ENCODE results near the gene BLTP2. TPM values are rescaled to one million over a fixed set of nuclear protein-coding genes. Genes with fewer than 3 reads are reported as not detected.
A peak's percentile ranks its signal among the peaks of the same experiment; 100 is the strongest.

BLTP2 gene
- total RNA-seq, 3 donors from 2014 or later = 131 to 159 (median 134) TPM

DNA sequence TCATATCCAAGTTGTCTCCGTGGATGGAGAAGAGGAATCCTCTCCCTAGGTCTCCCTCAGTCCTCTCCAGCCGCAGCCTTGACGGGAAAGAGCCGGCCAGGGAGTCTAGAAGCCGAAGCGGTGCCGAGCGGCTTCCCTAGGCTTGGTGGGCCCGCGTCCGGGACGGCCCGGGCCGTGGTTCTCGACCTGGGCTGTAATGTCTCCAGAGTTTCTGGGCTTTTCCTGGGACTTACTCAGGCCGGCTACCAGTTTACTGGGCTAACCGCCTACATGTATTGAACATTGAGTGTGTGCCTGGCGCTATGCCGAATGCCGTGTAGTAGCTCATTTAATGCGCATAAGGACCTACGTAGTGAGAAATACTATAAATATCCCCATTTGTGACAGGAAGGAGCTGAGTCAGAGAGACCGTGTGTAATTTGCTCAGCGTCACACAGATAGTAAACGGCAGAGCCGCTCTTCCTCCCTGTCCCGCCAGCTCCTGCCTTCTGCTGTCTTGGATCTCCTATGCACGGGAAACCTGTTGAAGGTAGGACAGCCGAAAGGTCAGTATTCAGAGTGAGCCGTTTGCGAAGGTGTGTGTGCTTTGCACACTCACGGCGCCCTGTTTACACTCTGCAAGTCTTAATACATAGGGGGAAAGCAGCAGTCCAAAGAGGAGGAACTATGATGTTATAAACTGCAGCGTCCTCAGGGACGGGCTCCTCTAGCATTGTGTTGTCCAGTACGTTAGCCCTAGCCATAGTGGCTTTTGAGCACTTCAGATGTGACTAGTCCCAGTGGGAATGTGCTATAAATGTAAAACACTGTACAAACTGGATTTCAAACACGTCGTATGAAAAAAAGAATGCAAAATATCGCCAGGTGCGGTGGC is 45.4 kb downstream of the BLTP2 start:
- TF ChIP-seq CTCF (IDR thresholded peaks at IDR 0.05) = no peak
- Histone ChIP-seq H3K36me3 (ENCODE audit: low read depth) (no peaks in the 10 kb centered on the region), H3K4me3 (peak overlapping the region; percentile 19), H3K9me3 (no peaks in the 10 kb centered on the region), H3K4me1 (ENCODE audit: low read depth) (peaks cover 18% of the 10 kb centered on the region)
- ATAC-seq (peak; percentile 81), DNase-seq (peak; percentile 69 to 77 (median 73))
- intact Hi-C loops (cut with DNase I, micrococcal nuclease) = no loop called here

DNA sequence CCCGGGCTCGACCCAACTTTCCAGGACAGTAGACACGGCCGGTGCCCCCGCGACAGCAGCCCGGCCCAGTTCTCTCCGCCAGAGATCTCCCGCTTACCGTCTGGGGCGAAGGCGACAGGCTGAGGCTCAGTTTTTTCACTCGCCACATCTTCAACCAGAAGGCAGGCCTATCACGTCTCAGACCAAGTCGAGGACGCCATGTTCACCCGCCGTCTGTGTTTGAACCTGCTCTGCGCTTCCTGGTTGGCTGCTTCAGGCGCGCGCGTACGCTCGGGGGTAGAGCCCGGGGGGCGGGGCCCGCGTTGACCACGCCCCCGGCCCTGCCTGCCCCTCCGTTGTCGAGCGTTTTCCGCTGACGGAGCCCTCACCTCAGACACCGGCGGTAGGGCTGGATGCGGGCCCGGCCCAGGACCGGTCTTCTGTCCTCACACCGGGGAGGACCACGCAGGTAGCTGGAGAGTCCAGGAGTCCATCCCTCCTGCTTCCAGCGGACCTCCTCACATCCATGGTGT is 46.1 kb downstream of the BLTP2 start, which contains the start of gene SPAG5:
Gene SPAG5, minus strand, starts transcription at position 227 of the 512 bp plus-strand sequence. Its CDS starts 79 bp downstream, at position 148.
- intact Hi-C loops (cut with DNase I, micrococcal nuclease) = no loop called here
- H3K4me1 ChIP-seq (ENCODE audit: low read depth) = peaks cover 18% of the 10 kb centered on the region
- peak; percentile 95 to 96 (median 96) for DNase-seq
- H3K9me3 ChIP-seq = no peaks in the 10 kb centered on the region
- H3K36me3 ChIP-seq (ENCODE audit: low read depth) = no peaks in the 10 kb centered on the region
- peak; percentile 97 for ATAC-seq
- no peak for TF ChIP-seq CTCF (IDR thresholded peaks at IDR 0.05)
- peak within 1 kb of the TSS; percentile 19 for H3K4me3 ChIP-seq

GRCh38 chr17:28598389-28598788 is 46.6 kb downstream of the BLTP2 start:
- Histone ChIP-seq H3K4me3 (peak overlapping the region; percentile 19), H3K36me3 (ENCODE audit: low read depth) (no peaks in the 10 kb centered on the region), H3K4me1 (ENCODE audit: low read depth) (peaks cover 18% of the 10 kb centered on the region), H3K9me3 (no peaks in the 10 kb centered on the region)
- TF ChIP-seq CTCF (IDR thresholded peaks at IDR 0.05) = no peak
- no peak for ATAC-seq
- intact Hi-C loops (cut with DNase I, micrococcal nuclease) = no loop called here
- no peak for DNase-seq

DNA sequence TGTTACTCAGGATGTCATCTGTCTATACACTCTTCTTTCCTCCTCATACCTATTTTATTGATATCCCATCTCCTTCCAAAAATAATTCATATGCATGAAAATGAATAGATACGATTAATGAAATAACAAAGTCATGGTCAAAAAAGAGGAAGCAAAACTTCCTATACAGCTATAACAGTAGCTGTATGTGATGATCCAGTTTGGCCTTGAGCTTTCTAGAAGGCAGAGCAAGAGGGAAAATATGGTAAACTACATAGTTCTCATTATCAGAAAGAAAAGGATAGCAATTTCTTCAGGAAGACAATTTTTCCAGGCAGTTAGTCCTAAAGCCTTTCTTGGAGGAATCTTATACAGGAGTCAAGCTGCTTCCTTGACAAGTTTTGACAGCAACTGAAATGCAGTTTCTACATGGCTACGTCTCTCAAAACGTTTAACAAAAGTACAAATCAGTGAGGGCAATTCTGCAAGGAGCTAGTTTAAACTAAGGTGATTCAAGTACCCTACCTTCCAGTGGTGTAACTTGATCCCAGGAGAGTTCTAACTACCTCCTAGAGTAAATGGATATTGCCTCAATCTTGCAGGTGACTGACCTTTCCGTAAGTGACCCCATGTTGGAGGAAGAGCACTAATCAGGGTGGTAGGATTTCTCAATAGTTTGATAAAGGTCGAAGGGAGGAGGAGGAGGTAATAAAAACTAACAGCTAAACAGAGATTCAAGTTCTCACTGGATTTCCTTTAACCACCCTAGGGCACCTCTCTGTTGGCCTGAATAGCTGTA is 47.2 kb downstream of the BLTP2 start:
- TF ChIP-seq CTCF (IDR thresholded peaks at IDR 0.05) = no peak
- ATAC-seq (peak; percentile 1), DNase-seq (no peak)
- peaks cover 18% of the 10 kb centered on the region for H3K4me1 ChIP-seq (ENCODE audit: low read depth)
- no peaks in the 10 kb centered on the region for H3K36me3 ChIP-seq (ENCODE audit: low read depth)
- no peak overlapping the region for H3K4me3 ChIP-seq
- intact Hi-C loops (cut with DNase I, micrococcal nuclease) = no loop called here
- H3K9me3 ChIP-seq = no peaks in the 10 kb centered on the region

Other genes with a start within 250 kb of the BLTP2 start
- 1 to 10 TPM; 4.2 to 10.0 (median 8.6) TPM for gene SLC46A1, start 238.9 kb downstream of the BLTP2 start, total RNA-seq
- gene SLC13A2, start 171.5 kb downstream of the BLTP2 start, total RNA-seq = 10 to 100 TPM; 14.9 to 87.0 (median 17.1) TPM
- under 1 TPM in 2 of 3 donors, not detected in 1; 0.46 to 0.69 TPM for gene FOXN1, start 138.8 kb downstream of the BLTP2 start, total RNA-seq
- gene UNC119, start 92.5 kb downstream of the BLTP2 start, total RNA-seq = 10 to 100 TPM; 20.5 to 32.3 (median 23.2) TPM
- 100 to 1,000 TPM in 1 of 3 donors, 10 to 100 TPM in 2; 52.2 to 100 (median 88.5) TPM for gene PIGS, start 73.6 kb downstream of the BLTP2 start, total RNA-seq
- gene ALDOC, start 68.3 kb downstream of the BLTP2 start, total RNA-seq = 10 to 100 TPM; 15.3 to 25.4 (median 19.7) TPM
- gene SPAG5, start 46.1 kb downstream of the BLTP2 start, total RNA-seq = 10 to 100 TPM in 2 of 3 donors, 1 to 10 TPM in 1; 7.2 to 30.3 (median 15.1) TPM
- gene RSKR, start 31.0 kb downstream of the BLTP2 start, total RNA-seq = 10 to 100 TPM; 10.0 to 15.1 (median 11.1) TPM
- gene SDF2, start 16.7 kb upstream of the BLTP2 start, total RNA-seq = 10 to 100 TPM; 55.0 to 67.5 (median 56.3) TPM
- gene SUPT6H, start 17.0 kb upstream of the BLTP2 start, total RNA-seq = 10 to 100 TPM; 47.8 to 97.7 (median 60.7) TPM
- 1 to 10 TPM; 1.3 to 2.0 (median 1.8) TPM for gene PROCA1, start 66.7 kb upstream of the BLTP2 start, total RNA-seq
- gene RAB34, start 72.7 kb upstream of the BLTP2 start, total RNA-seq = 10 to 100 TPM in 2 of 3 donors, 1 to 10 TPM in 1; 6.5 to 74.4 (median 19.3) TPM
- 1,000 to 10,000 TPM; 1,144 to 1,252 (median 1,216) TPM for gene RPL23A, start 74.8 kb upstream of the BLTP2 start, total RNA-seq
- gene TLCD1, start 81.1 kb upstream of the BLTP2 start, total RNA-seq = 10 to 100 TPM in 2 of 3 donors, 1 to 10 TPM in 1; 4.8 to 21.3 (median 16.8) TPM
- 1 to 10 TPM; 3.4 to 7.9 (median 6.8) TPM for gene NEK8, start 83.6 kb upstream of the BLTP2 start, total RNA-seq
- gene TRAF4, start 98.9 kb upstream of the BLTP2 start, total RNA-seq = 100 to 1,000 TPM in 2 of 3 donors, 10 to 100 TPM in 1; 66.0 to 166 (median 126) TPM
- 10 to 100 TPM; 25.3 to 40.0 (median 30.0) TPM for gene FAM222B, start 197.6 kb upstream of the BLTP2 start, total RNA-seq
- gene ERAL1, start 209.9 kb upstream of the BLTP2 start, total RNA-seq = 10 to 100 TPM; 28.6 to 38.7 (median 35.9) TPM

All from mucosa of descending colon (tissue), 3 donors.